Epithelial cell of proximal tubule (primary cell): ENCODE data around the gene TPRG1L. TPM values are rescaled to one million over a fixed set of nuclear protein-coding genes. Genes with fewer than 3 reads are reported as not detected.

ENCODE experiments used
- DNase-seq: peaks from one replicate; pipeline ENCODE4 v3.0.0-alpha.2; 2011; ENCODE audit warnings: low read depth
- H3K4me3 ChIP-seq: 2 replicates; pipeline ENCODE4 v1.5.1; 2011; ENCODE audit warnings: low read depth, mild to moderate bottlenecking, low read length
- total RNA-seq: library from RNA; depleted of rRNA; stranded (reverse); fragments of >200 nt; gene quantifications from 2 replicates; pipeline ENCODE4 v1.2.3, GENCODE V29; 2015
- TF ChIP-seq, protein P1 (sequence below): conservative IDR thresholded peaks from 2 replicates; pipeline ENCODE4 v1.5.1; 2012; ENCODE audit warnings: low read depth, mild to moderate bottlenecking, low read length

Gene TPRG1L
- total RNA-seq, 1 donor from 2014 or later, result 8.1 TPM

DNA sequence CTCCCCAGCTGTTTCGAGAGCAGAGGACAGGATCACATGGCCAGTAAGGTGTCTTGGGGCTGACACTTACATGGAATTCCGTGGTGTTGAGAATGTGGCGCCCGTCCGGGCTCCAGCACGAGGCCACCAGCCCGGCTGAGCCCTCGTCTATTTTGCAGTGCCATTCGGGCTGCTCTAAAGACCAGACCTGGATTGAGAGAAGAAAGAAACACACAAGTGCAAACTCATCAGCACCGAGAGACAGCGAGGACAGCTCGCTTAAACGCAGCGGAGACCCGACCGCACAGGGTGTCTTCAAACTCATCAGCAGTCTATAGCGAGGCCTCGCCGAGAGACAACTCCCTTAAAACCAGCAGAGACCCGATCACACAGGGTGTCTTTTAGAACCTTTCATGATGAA is 21.8 kb downstream of the TPRG1L start:
- DNase-seq, result no peak
- H3K4me3 ChIP-seq, result no peak overlapping the region
- TF ChIP-seq, protein P1, sequence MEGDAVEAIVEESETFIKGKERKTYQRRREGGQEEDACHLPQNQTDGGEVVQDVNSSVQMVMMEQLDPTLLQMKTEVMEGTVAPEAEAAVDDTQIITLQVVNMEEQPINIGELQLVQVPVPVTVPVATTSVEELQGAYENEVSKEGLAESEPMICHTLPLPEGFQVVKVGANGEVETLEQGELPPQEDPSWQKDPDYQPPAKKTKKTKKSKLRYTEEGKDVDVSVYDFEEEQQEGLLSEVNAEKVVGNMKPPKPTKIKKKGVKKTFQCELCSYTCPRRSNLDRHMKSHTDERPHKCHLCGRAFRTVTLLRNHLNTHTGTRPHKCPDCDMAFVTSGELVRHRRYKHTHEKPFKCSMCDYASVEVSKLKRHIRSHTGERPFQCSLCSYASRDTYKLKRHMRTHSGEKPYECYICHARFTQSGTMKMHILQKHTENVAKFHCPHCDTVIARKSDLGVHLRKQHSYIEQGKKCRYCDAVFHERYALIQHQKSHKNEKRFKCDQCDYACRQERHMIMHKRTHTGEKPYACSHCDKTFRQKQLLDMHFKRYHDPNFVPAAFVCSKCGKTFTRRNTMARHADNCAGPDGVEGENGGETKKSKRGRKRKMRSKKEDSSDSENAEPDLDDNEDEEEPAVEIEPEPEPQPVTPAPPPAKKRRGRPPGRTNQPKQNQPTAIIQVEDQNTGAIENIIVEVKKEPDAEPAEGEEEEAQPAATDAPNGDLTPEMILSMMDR, result no peak

DNA sequence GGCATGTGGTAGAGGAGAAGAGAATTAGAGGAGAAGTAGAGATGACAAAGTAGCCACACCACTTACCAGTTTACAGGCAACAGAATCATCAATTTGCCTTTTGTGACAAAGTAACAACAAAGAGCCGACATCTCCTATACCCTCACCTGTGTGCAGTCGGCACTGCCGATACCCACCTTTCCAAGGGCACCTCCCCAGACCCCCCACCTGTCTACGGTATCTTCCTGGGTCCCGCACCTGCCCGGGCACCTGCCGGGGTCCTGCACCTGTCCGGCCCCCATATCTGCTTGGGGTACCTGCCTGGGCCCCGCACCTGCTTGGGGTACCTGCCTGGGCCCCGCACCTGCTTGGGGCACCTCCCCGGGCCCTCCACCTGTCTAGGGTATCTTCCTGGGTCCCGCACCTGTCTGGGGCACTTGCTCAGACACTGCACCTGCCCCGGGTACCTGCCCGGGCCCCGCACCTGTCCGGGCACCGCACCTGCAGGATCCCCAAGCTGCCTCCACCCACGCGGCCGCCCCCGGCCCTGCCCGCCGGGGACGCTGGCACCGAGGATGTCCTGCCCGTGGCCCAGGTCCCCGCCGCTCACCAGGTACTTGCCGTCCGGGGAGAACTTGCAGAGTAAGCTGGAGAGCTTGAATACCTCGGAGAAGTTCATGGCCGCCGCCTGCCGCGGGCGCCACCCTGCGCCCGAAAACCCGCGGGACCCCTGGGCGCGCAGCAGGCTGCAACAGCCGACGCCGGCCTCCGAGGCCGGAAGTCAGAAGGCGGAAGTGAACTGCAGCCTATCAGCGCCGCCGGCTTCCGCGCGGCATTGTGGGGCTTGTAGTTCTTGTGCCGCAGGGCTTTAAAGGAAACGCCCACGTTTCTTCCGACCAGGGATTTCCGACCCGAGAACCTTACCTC is 24.8 kb downstream of the TPRG1L start, which contains the start of gene WRAP73:
Gene WRAP73 (minus strand): TSS at position 762 of the 906 bp plus-strand sequence. CDS start 104 bp downstream, at position 658.
- TF ChIP-seq, protein P1, result peak; percentile 25
- H3K4me3 ChIP-seq, result peak within 1 kb of the TSS; percentile 95
- DNase-seq, result peak; percentile 52

DNA sequence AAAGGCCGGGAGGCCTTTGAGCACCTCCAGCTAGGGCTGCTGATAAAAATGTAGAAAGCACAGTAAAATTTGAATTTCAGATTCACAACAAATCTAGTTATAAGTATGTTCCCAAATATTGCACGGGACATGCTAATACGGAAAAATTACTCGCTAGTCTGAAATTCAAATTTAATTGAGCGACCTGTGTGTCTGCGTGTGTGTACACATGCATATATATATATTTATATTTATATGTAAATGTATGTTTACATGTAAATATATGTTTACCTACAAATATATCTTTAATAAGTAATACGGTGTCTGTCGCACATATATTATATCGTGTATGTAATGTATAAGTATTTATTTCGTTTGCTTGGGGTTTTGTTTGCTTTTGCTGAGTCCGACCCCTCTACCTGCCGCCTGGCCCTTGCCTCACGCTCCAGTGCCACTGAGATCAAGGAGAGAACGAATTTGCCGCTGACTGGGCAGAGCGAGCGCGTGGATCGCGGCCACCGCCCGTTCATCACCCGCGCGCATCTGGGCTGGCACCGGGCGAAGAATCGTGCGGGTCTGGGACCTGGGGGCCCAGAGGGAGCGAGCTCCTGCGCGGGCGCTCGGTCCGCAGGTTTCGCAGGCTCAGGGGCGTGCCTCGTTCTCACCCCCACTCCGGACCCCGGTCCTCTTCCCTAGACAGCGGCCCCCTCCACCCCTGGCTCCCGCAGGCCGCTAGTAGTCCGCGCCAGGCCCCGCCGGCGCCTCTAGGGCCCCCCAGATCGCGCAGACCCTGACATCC is 25.6 kb downstream of the TPRG1L start:
- peak overlapping the region; percentile 95 for H3K4me3 ChIP-seq
- DNase-seq, result no peak
- TF ChIP-seq, protein P1, result no peak

DNA sequence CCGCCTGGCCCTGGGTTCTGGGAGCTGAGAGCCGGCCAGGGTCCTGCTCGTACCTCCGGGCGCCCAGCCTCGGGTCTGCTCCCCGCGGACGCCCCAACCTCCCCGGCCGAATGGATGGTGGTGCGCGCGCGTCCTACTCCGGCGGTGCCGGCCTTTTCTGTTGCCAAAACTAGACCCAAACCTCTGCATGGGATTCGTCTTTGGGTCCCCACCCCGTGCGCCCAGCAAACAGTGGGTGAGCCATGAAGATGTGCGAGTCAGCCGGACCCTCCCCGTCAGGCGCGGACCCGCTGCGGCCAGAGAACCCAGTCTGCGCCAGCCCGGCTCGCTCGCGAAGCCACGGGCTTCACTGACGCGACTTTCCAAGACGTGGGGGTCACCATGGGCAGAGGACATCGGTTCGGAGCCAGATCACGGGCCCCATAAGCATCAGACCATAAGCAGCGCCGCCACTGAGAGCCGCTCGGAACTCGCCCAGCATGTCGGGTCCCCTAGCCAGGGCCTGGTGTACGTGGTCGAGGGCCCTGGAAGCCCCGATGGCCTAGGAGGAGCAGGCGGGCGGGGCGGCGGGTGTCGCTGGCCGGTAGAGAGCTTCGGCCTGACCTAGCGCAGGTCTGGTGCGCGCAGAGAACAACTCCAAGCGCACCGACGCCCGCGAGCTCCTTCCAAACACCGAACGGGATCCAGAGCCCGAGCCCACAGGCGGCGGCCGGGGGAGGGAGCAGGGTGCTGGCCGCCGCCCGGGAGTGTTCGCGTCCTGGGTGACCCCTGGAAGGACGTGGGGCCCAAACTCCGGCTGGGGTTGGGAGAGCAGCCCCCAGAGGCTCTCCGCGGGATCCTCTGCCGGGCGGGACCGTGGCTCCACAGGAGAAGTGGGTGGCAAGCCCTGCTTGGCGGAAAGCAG is 26.5 kb downstream of the TPRG1L start:
- TF ChIP-seq, protein P1, result no peak
- H3K4me3 ChIP-seq, result no peak overlapping the region
- no peak for DNase-seq

DNA sequence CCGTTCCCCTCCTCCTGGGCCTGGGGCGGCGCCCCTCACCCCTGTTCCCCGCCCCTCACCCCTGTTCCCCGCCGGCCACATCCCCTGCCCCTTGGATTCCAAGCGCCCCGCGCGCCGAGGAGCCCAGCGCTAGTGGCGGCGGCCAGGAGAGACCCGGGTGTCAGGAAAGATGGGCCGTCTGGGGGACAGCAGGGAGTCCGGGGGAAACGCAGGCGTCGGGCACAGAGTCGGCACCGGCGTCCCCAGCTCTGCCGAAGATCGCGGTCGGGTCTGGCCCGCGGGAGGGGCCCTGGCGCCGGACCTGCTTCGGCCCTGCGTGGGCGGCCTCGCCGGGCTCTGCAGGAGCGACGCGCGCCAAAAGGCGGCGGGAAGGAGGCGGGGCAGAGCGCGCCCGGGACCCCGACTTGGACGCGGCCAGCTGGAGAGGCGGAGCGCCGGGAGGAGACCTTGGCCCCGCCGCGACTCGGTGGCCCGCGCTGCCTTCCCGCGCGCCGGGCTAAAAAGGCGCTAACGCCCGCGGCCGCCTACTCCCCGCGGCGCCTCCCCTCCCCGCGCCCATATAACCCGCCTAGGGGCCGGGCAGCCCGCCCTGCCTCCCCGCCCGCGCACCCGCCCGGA is 27.2 kb downstream of the TPRG1L start, which contains the start of gene TP73:
Gene TP73 (plus strand): TSS at position 587 of the 618 bp plus-strand sequence. CDS start 29,850 bp downstream, outside the sequence.
- no peak for DNase-seq
- TF ChIP-seq, protein P1, result no peak
- H3K4me3 ChIP-seq, result peak within 1 kb of the TSS; percentile 35
